H1 (cell line): ENCODE results near the gene ARHGEF7. TPM values are rescaled to one million over a fixed set of nuclear protein-coding genes. Genes with fewer than 3 reads are reported as not detected.

Experiments
- CEBPB ChIP-seq: IDR thresholded peaks from 2 replicates; pipeline ENCODE4 v1.6.1; 2012; ENCODE audit warnings: low read depth, low read length
- EZH2 ChIP-seq: fragments of 200-600 bp; sonication (generic); IDR thresholded peaks from 2 replicates; pipeline ENCODE4 v1.7.1; 2012; ENCODE audit warnings: low read depth, mild to moderate bottlenecking, moderate library complexity, low read length, inconsistent platforms; ENCODE audit not compliant: severe bottlenecking
- KDM1A ChIP-seq: fragments of 200-600, 300-600 bp; sonication (generic); IDR thresholded peaks from 2 replicates; pipeline ENCODE4 v1.7.1; 2016; ENCODE audit warnings: mild to moderate bottlenecking, low read length, borderline replicate concordance
- SIN3A ChIP-seq, 2 experiments: IDR thresholded peaks in 1 of 2; conservative IDR thresholded peaks in 1 of 2; 2 replicates each; pipeline ENCODE4 v1.6.1; 2011 to 2012; ENCODE audit warnings: low read length in 2 of 2, improper control_type of control experiment in 1 of 2, low read depth in 1 of 2, mild to moderate bottlenecking in 1 of 2
- SIX5 ChIP-seq: IDR thresholded peaks from 2 replicates; pipeline ENCODE4 v1.6.1; 2011; ENCODE audit warnings: mild to moderate bottlenecking, low read depth, low read length
- SUZ12 ChIP-seq: fragments of 200-600 bp; sonication (generic); IDR thresholded peaks from 2 replicates; pipeline ENCODE4 v1.6.1; 2012; ENCODE audit warnings: mild to moderate bottlenecking, inconsistent platforms, low read length, moderate library complexity, mixed read lengths
- TBP ChIP-seq: IDR thresholded peaks from 2 replicates; pipeline ENCODE4 v1.6.1; 2011; ENCODE audit warnings: low read depth, low read length, improper control_type of control experiment
- polyA plus RNA-seq, 7 experiments: library from polyadenylated mRNA; depleted of rRNA in 3 of 7; stranded (reverse) in 5 of 7; unstranded in 2 of 7; fragments of >200 nt in 5 of 7; fragments of 200-250 nt in 2 of 7; gene quantifications; 1 replicate in 5 of 7; 2 replicates in 1 of 7; 4 replicates in 1 of 7; pipeline versions ENCODE4 v1.2.1 to v1.2.3, GENCODE V29; 2011 to 2013; ENCODE audit warnings: missing spikeins in 2 of 7, mixed read lengths in 2 of 7
- total RNA-seq: library from RNA; stranded (reverse); fragmentation: NEBNext Ultra II Directional; extraction: Animal tissue kit (Norgen Biotek cat#: 25700); gene quantifications from 2 replicates; pipeline ENCODE4 v1.2.1, GENCODE V29; 2021
- TF ChIP-seq, protein P1 (sequence below): IDR thresholded peaks from 2 replicates; pipeline ENCODE4 v1.6.1; 2012; ENCODE audit warnings: low read length, inconsistent platforms

ARHGEF7 gene
- total and polyA plus RNA-seq, 2 of the 8 experiments (the other 6 are each of a cell fraction or from before 2014, with no cell fraction given): 26.2 to 56.5 TPM

DNA sequence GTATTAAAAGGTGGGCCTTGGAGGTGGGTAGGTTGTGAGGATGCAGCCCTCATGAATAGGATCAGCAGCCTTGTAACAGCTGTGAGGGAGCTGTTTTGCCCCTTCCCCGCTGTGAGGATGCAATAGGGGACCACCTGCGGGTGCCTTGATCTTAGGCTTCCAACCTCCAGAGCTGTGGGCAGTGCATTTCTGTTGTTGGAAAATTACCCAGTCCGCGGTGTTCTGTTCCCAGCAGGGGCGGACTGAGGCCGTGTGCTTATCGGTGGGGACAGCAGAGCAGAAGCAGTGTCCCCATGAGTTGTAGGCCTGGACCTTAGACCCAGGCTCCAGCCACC, 150.6 kb downstream of the ARHGEF7 start (continued):
- TF ChIP-seq, protein P1, sequence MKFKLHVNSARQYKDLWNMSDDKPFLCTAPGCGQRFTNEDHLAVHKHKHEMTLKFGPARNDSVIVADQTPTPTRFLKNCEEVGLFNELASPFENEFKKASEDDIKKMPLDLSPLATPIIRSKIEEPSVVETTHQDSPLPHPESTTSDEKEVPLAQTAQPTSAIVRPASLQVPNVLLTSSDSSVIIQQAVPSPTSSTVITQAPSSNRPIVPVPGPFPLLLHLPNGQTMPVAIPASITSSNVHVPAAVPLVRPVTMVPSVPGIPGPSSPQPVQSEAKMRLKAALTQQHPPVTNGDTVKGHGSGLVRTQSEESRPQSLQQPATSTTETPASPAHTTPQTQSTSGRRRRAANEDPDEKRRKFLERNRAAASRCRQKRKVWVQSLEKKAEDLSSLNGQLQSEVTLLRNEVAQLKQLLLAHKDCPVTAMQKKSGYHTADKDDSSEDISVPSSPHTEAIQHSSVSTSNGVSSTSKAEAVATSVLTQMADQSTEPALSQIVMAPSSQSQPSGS: no peak
- TF ChIP-seq EZH2 (no peak), SIX5 (no peak), SUZ12 (no peak), SIN3A (conservative IDR thresholded peaks at IDR 0.05 in 1 of 2, IDR thresholded peaks at IDR 0.05 in 1 of 2; ENCODE audit: low read depth in 1 of 2, low read length in 2 of 2) (no peak), CEBPB (no peak), KDM1A (no peak), TBP (no peak)
